ENCODE data around the gene DMBX1. TPM values are rescaled to one million over a fixed set of nuclear protein-coding genes. Genes with fewer than 3 reads are reported as not detected.

The DMBX1 gene
- polyA plus RNA-seq, 1 donor from 2014 or later, result 0.28 TPM

DNA sequence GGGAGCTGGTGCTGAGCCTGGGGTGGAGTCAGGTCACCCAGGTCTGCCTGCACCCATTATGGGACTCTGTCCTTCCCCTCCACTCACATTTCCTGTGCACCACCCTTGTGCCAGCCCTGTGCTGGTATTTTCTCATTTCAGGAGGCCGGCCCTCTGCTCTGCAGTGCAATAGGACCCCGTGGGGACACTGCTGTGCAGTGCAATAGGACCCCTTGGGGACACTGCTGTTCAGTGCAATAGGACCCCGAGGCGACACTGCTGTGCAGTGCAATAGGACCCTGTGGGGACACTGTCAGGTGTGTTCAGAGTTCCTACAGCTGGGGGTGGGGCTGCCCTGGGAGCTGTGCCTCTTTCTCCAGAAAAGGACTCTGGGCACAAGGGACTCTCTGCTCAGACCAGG is 36.2 kb upstream of the DMBX1 start:
- no peak overlapping the region for H3K9ac ChIP-seq (ENCODE audit: low read length)
- peaks cover 58% of the 10 kb centered on the region for H3K27me3 ChIP-seq (ENCODE audit: insufficient read depth, low read depth, low read length)
- no peaks in the 10 kb centered on the region for H3K36me3 ChIP-seq (ENCODE audit: insufficient read depth, low read length)
- no peaks in the 10 kb centered on the region for H3K9me2 ChIP-seq (ENCODE audit: insufficient read depth, low read length)
- H3K4me3 ChIP-seq (ENCODE audit: low read length), result no peak overlapping the region
- H4K20me1 ChIP-seq (ENCODE audit: insufficient read depth), result no peaks in the 10 kb centered on the region
- no peaks in the 10 kb centered on the region for H3K79me2 ChIP-seq (replicated peaks; ENCODE audit: insufficient read depth, low read length)
- H3F3A ChIP-seq (ENCODE audit: insufficient read depth, low read length, poor library complexity, severe bottlenecking), result no peaks in the 10 kb centered on the region
- no peaks in the 10 kb centered on the region for H3K9me3 ChIP-seq (ENCODE audit: low read length)
- no peak overlapping the region for H3K27ac ChIP-seq (ENCODE audit: low read length)
- H2AFZ ChIP-seq (ENCODE audit: low read depth, low read length), result no peak overlapping the region
- no peak overlapping the region for H3K4me2 ChIP-seq (ENCODE audit: low read length)
- TF ChIP-seq MXI1 (conservative IDR thresholded peaks at IDR 0.05; ENCODE audit: poor library complexity, severe bottlenecking) (no peak), EZH2 (IDR thresholded peaks at IDR 0.05; ENCODE audit: borderline replicate concordance, insufficient read depth, low read length, poor library complexity, severe bottlenecking) (no peak), CTCF (IDR thresholded peaks at IDR 0.05; ENCODE audit: poor library complexity, severe bottlenecking) (no peak), POLR2AphosphoS5 (IDR thresholded peaks at IDR 0.05) (no peak), RAD21 (conservative IDR thresholded peaks at IDR 0.05) (no peak), TAF1 (IDR thresholded peaks at IDR 0.05; ENCODE audit: low read depth) (no peak), EP300 (conservative IDR thresholded peaks at IDR 0.05; ENCODE audit: poor library complexity, severe bottlenecking) (no peak), SMC3 (conservative IDR thresholded peaks at IDR 0.05; ENCODE audit: poor library complexity) (no peak)
- TF ChIP-seq, protein P1, sequence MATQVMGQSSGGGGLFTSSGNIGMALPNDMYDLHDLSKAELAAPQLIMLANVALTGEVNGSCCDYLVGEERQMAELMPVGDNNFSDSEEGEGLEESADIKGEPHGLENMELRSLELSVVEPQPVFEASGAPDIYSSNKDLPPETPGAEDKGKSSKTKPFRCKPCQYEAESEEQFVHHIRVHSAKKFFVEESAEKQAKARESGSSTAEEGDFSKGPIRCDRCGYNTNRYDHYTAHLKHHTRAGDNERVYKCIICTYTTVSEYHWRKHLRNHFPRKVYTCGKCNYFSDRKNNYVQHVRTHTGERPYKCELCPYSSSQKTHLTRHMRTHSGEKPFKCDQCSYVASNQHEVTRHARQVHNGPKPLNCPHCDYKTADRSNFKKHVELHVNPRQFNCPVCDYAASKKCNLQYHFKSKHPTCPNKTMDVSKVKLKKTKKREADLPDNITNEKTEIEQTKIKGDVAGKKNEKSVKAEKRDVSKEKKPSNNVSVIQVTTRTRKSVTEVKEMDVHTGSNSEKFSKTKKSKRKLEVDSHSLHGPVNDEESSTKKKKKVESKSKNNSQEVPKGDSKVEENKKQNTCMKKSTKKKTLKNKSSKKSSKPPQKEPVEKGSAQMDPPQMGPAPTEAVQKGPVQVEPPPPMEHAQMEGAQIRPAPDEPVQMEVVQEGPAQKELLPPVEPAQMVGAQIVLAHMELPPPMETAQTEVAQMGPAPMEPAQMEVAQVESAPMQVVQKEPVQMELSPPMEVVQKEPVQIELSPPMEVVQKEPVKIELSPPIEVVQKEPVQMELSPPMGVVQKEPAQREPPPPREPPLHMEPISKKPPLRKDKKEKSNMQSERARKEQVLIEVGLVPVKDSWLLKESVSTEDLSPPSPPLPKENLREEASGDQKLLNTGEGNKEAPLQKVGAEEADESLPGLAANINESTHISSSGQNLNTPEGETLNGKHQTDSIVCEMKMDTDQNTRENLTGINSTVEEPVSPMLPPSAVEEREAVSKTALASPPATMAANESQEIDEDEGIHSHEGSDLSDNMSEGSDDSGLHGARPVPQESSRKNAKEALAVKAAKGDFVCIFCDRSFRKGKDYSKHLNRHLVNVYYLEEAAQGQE (IDR thresholded peaks at IDR 0.05; ENCODE audit: borderline replicate concordance), result no peak

GRCh38 chr1:46455951-46456350 is 33.7 kb upstream of the DMBX1 start:
- Histone ChIP-seq H3K27me3 (ENCODE audit: insufficient read depth, low read depth, low read length) (peaks cover 53% of the 10 kb centered on the region), H4K20me1 (ENCODE audit: insufficient read depth) (no peaks in the 10 kb centered on the region), H3K27ac (ENCODE audit: low read length) (no peak overlapping the region), H3K79me2 (replicated peaks; ENCODE audit: insufficient read depth, low read length) (no peaks in the 10 kb centered on the region), H3F3A (ENCODE audit: insufficient read depth, low read length, poor library complexity, severe bottlenecking) (no peaks in the 10 kb centered on the region), H3K9me3 (ENCODE audit: low read length) (no peaks in the 10 kb centered on the region), H3K4me3 (ENCODE audit: low read length) (no peak overlapping the region), H3K36me3 (ENCODE audit: insufficient read depth, low read length) (no peaks in the 10 kb centered on the region), H3K9ac (ENCODE audit: low read length) (no peak overlapping the region), H3K4me2 (ENCODE audit: low read length) (no peak overlapping the region), H2AFZ (ENCODE audit: low read depth, low read length) (no peak overlapping the region), H3K9me2 (ENCODE audit: insufficient read depth, low read length) (no peaks in the 10 kb centered on the region)
- TF ChIP-seq SMC3 (conservative IDR thresholded peaks at IDR 0.05; ENCODE audit: poor library complexity) (no peak), EZH2 (IDR thresholded peaks at IDR 0.05; ENCODE audit: borderline replicate concordance, insufficient read depth, low read length, poor library complexity, severe bottlenecking) (no peak), TAF1 (IDR thresholded peaks at IDR 0.05; ENCODE audit: low read depth) (no peak), POLR2AphosphoS5 (IDR thresholded peaks at IDR 0.05) (no peak), CTCF (IDR thresholded peaks at IDR 0.05; ENCODE audit: poor library complexity, severe bottlenecking) (no peak), MXI1 (conservative IDR thresholded peaks at IDR 0.05; ENCODE audit: poor library complexity, severe bottlenecking) (no peak), EP300 (conservative IDR thresholded peaks at IDR 0.05; ENCODE audit: poor library complexity, severe bottlenecking) (no peak), RAD21 (conservative IDR thresholded peaks at IDR 0.05) (no peak)
- TF ChIP-seq, protein P1 (IDR thresholded peaks at IDR 0.05; ENCODE audit: borderline replicate concordance), result no peak

All from neural cell (in vitro differentiated cells).